Neural cell (in vitro differentiated cells): Measurements from ENCODE around the gene FSD1L. TPM values are rescaled to one million over a fixed set of nuclear protein-coding genes. Genes with fewer than 3 reads are reported as not detected.

Source experiments
- H2AFZ ChIP-seq: fragments of 200-600, 300-800 bp; sonication (generic), shearing (Covaris generic); 2 replicates; pipeline ENCODE4 v1.6.0; 2014; ENCODE audit warnings: low read depth, mild to moderate bottlenecking, antibody characterized with exemption, low read length, moderate library complexity
- H3F3A ChIP-seq: fragments of 200-600 bp; shearing (Covaris generic); 2 replicates; pipeline ENCODE4 v1.6.1; 2016; ENCODE audit warnings: mild to moderate bottlenecking, moderate library complexity, mixed read lengths, antibody characterized with exemption, low read length; ENCODE audit not compliant: insufficient read depth, poor library complexity, severe bottlenecking
- H3K27ac ChIP-seq: fragments of 200-600, 300-800 bp; sonication (generic), shearing (Covaris generic); 2 replicates; pipeline ENCODE4 v1.5.1; 2014; ENCODE audit warnings: mild to moderate bottlenecking, low read length, moderate library complexity
- H3K27me3 ChIP-seq: fragments of 300-800, 200-600 bp; sonication (generic), shearing (Covaris generic); 2 replicates; pipeline ENCODE4 v1.6.0; 2014; ENCODE audit warnings: mild to moderate bottlenecking, low read depth, low read length, moderate library complexity; ENCODE audit not compliant: insufficient read depth
- H3K36me3 ChIP-seq: fragments of 300-800, 200-600 bp; sonication (generic), shearing (Covaris generic); 2 replicates; pipeline ENCODE4 v1.5.1; 2014; ENCODE audit warnings: mild to moderate bottlenecking, antibody characterized with exemption, low read length, moderate library complexity; ENCODE audit not compliant: insufficient read depth
- H3K4me2 ChIP-seq: fragments of 300-800, 200-600 bp; sonication (generic), shearing (Covaris generic); 2 replicates; pipeline ENCODE4 v1.6.0; 2014; ENCODE audit warnings: mild to moderate bottlenecking, low read length
- H3K4me3 ChIP-seq: fragments of 300-800, 200-600 bp; sonication (generic), shearing (Covaris generic); 2 replicates; pipeline ENCODE4 v1.5.1; 2014; ENCODE audit warnings: mild to moderate bottlenecking, low read length, moderate library complexity
- H3K79me2 ChIP-seq: fragments of 200-600 bp; shearing (Covaris generic); replicated peaks from 2 replicates; pipeline ENCODE4 v1.6.0; 2014; ENCODE audit warnings: mild to moderate bottlenecking, low read length, moderate library complexity; ENCODE audit not compliant: insufficient read depth
- H3K9ac ChIP-seq: fragments of 300-800, 200-600 bp; sonication (generic), shearing (Covaris generic); 2 replicates; pipeline ENCODE4 v1.6.1; 2016; ENCODE audit warnings: mild to moderate bottlenecking, low read length, mixed read lengths
- H3K9me2 ChIP-seq: fragments of 200-600 bp; shearing (Covaris generic); 2 replicates; pipeline ENCODE4 v1.6.1; 2016; ENCODE audit warnings: mild to moderate bottlenecking, low read length, mixed read lengths; ENCODE audit not compliant: insufficient read depth
- H3K9me3 ChIP-seq: fragments of 200-600, 300-800 bp; sonication (generic), shearing (Covaris generic); 2 replicates; pipeline ENCODE4 v1.6.1; 2016; ENCODE audit warnings: mild to moderate bottlenecking, mixed run types, low read length, moderate library complexity, mixed read lengths
- H4K20me1 ChIP-seq: fragments of 200-600 bp; shearing (Covaris generic); 2 replicates; pipeline ENCODE4 v1.6.1; 2016; ENCODE audit warnings: mild to moderate bottlenecking, mixed run types; ENCODE audit not compliant: insufficient read depth
- CTCF ChIP-seq: fragments of 450-650 bp; IDR thresholded peaks from 2 replicates; pipeline ENCODE4 v1.5.1; 2014; ENCODE audit warnings: antibody characterized with exemption, mild to moderate bottlenecking, moderate library complexity; ENCODE audit not compliant: poor library complexity, severe bottlenecking
- EP300 ChIP-seq: fragments of 450-650 bp; conservative IDR thresholded peaks from 2 replicates; pipeline ENCODE4 v1.6.1; 2014; ENCODE audit warnings: antibody characterized with exemption, mild to moderate bottlenecking, moderate library complexity; ENCODE audit not compliant: poor library complexity, severe bottlenecking
- EZH2 ChIP-seq: fragments of 200-600, 300-800 bp; shearing (Covaris generic), sonication (generic); IDR thresholded peaks from 2 replicates; pipeline ENCODE4 v1.6.1; 2014; ENCODE audit warnings: antibody characterized with exemption, low read length, borderline replicate concordance, mild to moderate bottlenecking; ENCODE audit not compliant: insufficient read depth, poor library complexity, severe bottlenecking
- MXI1 ChIP-seq: fragments of 450-650 bp; conservative IDR thresholded peaks from 2 replicates; pipeline ENCODE4 v1.6.1; 2014; ENCODE audit warnings: antibody characterized with exemption, mild to moderate bottlenecking; ENCODE audit not compliant: poor library complexity, severe bottlenecking
- POLR2AphosphoS5 ChIP-seq: IDR thresholded peaks from 2 replicates; pipeline ENCODE4 v1.6.1; 2012
- RAD21 ChIP-seq: fragments of 450-650 bp; conservative IDR thresholded peaks from 2 replicates; pipeline ENCODE4 v1.6.1; 2014; ENCODE audit warnings: antibody characterized with exemption, mild to moderate bottlenecking, moderate library complexity
- REST ChIP-seq: IDR thresholded peaks from 2 replicates; pipeline ENCODE4 v1.6.1; 2012; ENCODE audit warnings: borderline replicate concordance
- SMC3 ChIP-seq: fragments of 450-650 bp; conservative IDR thresholded peaks from 2 replicates; pipeline ENCODE4 v1.6.1; 2014; ENCODE audit warnings: antibody characterized with exemption, mild to moderate bottlenecking, moderate library complexity; ENCODE audit not compliant: poor library complexity
- TAF1 ChIP-seq: IDR thresholded peaks from 2 replicates; pipeline ENCODE4 v1.6.1; 2012; ENCODE audit warnings: low read depth
- polyA plus RNA-seq: library from polyadenylated mRNA; depleted of rRNA; stranded (reverse); fragments of >200 nt; gene quantifications from 2 replicates; pipeline ENCODE4 v1.2.3, GENCODE V29; 2014

The FSD1L gene
- polyA plus RNA-seq, 1 donor from 2014 or later, result 42.8 TPM

GRCh38 chr9:105415662-105415980 is 32.2 kb upstream of the FSD1L start:
- H3K4me2 ChIP-seq, result no peak overlapping the region

GRCh38 chr9:105416840-105417239 is 31.0 kb upstream of the FSD1L start:
- no peaks in the 10 kb centered on the region for H3K9me2 ChIP-seq
- no peak overlapping the region for H3K4me3 ChIP-seq
- H3K4me2 ChIP-seq, result no peak overlapping the region
- H2AFZ ChIP-seq, result no peak overlapping the region
- H3K9ac ChIP-seq, result no peak overlapping the region
- no peaks in the 10 kb centered on the region for H3K27me3 ChIP-seq
- H4K20me1 ChIP-seq, result no peaks in the 10 kb centered on the region
- no peak overlapping the region for H3K27ac ChIP-seq
- H3F3A ChIP-seq, result no peaks in the 10 kb centered on the region
- H3K79me2 ChIP-seq, result no peaks in the 10 kb centered on the region
- TF ChIP-seq EZH2 (no peak), SMC3 (no peak), MXI1 (no peak), TAF1 (no peak)
- H3K9me3 ChIP-seq, result no peaks in the 10 kb centered on the region
- no peaks in the 10 kb centered on the region for H3K36me3 ChIP-seq

More at GRCh38 chr9:105415662-105415980, 32.2 kb upstream of the FSD1L start:
- no peak overlapping the region for H3K27ac ChIP-seq
- H3K9me3 ChIP-seq, result no peaks in the 10 kb centered on the region
- H3K9me2 ChIP-seq, result no peaks in the 10 kb centered on the region
- no peak overlapping the region for H3K9ac ChIP-seq
- no peaks in the 10 kb centered on the region for H3K27me3 ChIP-seq
- no peaks in the 10 kb centered on the region for H4K20me1 ChIP-seq
- no peaks in the 10 kb centered on the region for H3K36me3 ChIP-seq
- H2AFZ ChIP-seq, result no peak overlapping the region
- no peak overlapping the region for H3K4me3 ChIP-seq
- no peaks in the 10 kb centered on the region for H3K79me2 ChIP-seq
- no peaks in the 10 kb centered on the region for H3F3A ChIP-seq
- no peak for TF ChIP-seq RAD21
- TF ChIP-seq EP300, result no peak
- no peak for TF ChIP-seq CTCF

GRCh38 chr9:105418588-105419500 is 29.0 kb upstream of the FSD1L start:
- Histone ChIP-seq H3K27me3 (no peaks in the 10 kb centered on the region), H3K79me2 (no peaks in the 10 kb centered on the region), H3F3A (no peaks in the 10 kb centered on the region), H3K27ac (no peak overlapping the region), H2AFZ (no peak overlapping the region), H4K20me1 (no peaks in the 10 kb centered on the region), H3K36me3 (no peaks in the 10 kb centered on the region), H3K4me3 (no peak overlapping the region), H3K4me2 (no peak overlapping the region), H3K9me2 (no peaks in the 10 kb centered on the region), H3K9me3 (no peaks in the 10 kb centered on the region), H3K9ac (no peak overlapping the region)
- TF ChIP-seq CTCF (no peak), REST (no peak), TAF1 (no peak), POLR2AphosphoS5 (no peak), EP300 (no peak), MXI1 (no peak), EZH2 (no peak), RAD21 (no peak), SMC3 (no peak)
